GM23248 (cell line): ENCODE measurements around the gene CTAG1A.

ENCODE experiments used
- EZH2 ChIP-seq: fragments of 200-600 bp; sonication (generic); IDR thresholded peaks from 2 replicates; pipeline ENCODE4 v1.6.1; 2018; ENCODE audit warnings: antibody characterized with exemption, mild to moderate bottlenecking; ENCODE audit not compliant: insufficient read depth, poor library complexity, severe bottlenecking
- EZH2phosphoT487 ChIP-seq: fragments of 200-600 bp; sonication (generic); IDR thresholded peaks from 2 replicates; pipeline ENCODE4 v1.6.1; 2018; ENCODE audit warnings: antibody characterized with exemption, moderate library complexity, mild to moderate bottlenecking, low read depth; ENCODE audit not compliant: insufficient read depth

GRCh38 chrX:154547245-154548027, 37.5 kb upstream of the CTAG1A start, which contains the start of gene IKBKG:
- TF ChIP-seq EZH2phosphoT487 (no peak), EZH2 (no peak)
